AG04449 (cell line): ENCODE results near the gene CES3.

Source experiments
- CTCF ChIA-PET: fragments of 350-600 bp; formaldehyde crosslinking; extraction: SDS; loops from one replicate; lab custom pipeline; 2021; ENCODE audit warnings: antibody characterized with exemption; lab: Yijun Ruan, JAX
- POLR2A ChIA-PET: fragments of 400-600, 350-600 bp; formaldehyde crosslinking; extraction: SDS; loops from one replicate; lab custom pipeline; 2020; ENCODE audit warnings: antibody characterized with exemption, inconsistent platforms; lab: Yijun Ruan, JAX
- DNase-seq: peaks from one replicate; pipeline ENCODE4 v3.0.0-alpha.2; 2010; ENCODE audit warnings: low read depth, low spot score
- H3K4me3 ChIP-seq: 2 replicates; pipeline ENCODE4 v1.5.1; 2011; ENCODE audit warnings: low read depth, mild to moderate bottlenecking, control low read depth, low read length
- CTCF ChIP-seq: IDR thresholded peaks from one replicate; pipeline ENCODE4 v1.5.1; 2011; ENCODE audit warnings: mild to moderate bottlenecking, moderate library complexity, low read length, control low read depth, inconsistent platforms; ENCODE audit not compliant: insufficient read depth; ENCODE audit errors: missing control alignments

Gene CES3

DNA sequence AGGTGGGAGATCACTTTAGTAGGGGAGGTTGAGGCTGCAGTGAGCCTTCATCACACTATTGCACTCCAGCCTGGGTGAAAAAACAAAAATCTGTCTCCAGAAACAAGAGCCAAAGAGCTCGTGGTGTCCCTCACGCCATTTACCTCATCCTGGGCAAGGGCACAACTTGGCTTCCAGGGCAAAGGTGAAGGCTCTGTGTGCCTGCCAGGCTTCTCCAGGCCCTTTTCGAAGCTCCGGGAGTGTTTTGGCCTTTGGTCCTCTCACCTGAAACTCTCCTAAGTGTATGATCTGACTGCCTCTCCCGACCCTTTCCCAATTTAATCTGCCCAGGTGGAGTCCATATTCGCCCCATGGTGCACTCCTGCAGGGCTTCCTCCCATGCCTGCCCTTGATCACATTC lies 11.6 kb upstream of the CES3 start:
- no peak for TF ChIP-seq CTCF
- POLR2A ChIA-PET, result no interaction called here
- CTCF ChIA-PET, result interaction anchor here (1.4 to 6.6 kb wide), 6 partner anchors 10 to 238 kb away, joined by 3 to 90 read pairs (median 8); partner anchors contain the start of genes CES3 and EXOC3L1

DNA sequence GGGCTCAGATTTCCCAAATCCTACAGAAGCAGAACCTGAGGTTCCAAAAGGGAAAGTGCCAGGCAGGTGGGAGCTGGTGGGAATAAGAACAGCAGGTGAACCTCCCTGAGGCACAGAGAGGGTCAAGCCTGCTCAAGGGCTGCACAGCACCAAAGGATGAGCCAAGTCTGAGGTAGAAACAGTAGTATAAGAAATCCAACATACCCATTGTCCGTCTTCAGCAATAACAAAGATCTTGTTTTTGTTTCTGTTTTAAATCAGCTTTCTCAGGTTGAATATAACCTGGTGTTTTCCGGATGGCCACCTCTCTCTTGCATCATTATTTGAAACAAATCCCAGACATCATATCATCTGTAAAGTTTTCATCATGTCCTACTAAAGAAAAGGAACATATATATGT lies 10.6 kb upstream of the CES3 start:
- POLR2A ChIA-PET, result no interaction called here
- no peak for DNase-seq
- CTCF ChIA-PET, result interaction anchor here (0.7 to 6.6 kb wide), 8 partner anchors 11 to 718 kb away, joined by 3 to 90 read pairs (median 4); partner anchors contain the start of genes CES3 and EXOC3L1
- no peak overlapping the region for H3K4me3 ChIP-seq
- TF ChIP-seq CTCF, result no peak

More for the DNA sequence above, 11.6 kb upstream of the CES3 start:
- no peak overlapping the region for H3K4me3 ChIP-seq
- DNase-seq, result no peak

DNA sequence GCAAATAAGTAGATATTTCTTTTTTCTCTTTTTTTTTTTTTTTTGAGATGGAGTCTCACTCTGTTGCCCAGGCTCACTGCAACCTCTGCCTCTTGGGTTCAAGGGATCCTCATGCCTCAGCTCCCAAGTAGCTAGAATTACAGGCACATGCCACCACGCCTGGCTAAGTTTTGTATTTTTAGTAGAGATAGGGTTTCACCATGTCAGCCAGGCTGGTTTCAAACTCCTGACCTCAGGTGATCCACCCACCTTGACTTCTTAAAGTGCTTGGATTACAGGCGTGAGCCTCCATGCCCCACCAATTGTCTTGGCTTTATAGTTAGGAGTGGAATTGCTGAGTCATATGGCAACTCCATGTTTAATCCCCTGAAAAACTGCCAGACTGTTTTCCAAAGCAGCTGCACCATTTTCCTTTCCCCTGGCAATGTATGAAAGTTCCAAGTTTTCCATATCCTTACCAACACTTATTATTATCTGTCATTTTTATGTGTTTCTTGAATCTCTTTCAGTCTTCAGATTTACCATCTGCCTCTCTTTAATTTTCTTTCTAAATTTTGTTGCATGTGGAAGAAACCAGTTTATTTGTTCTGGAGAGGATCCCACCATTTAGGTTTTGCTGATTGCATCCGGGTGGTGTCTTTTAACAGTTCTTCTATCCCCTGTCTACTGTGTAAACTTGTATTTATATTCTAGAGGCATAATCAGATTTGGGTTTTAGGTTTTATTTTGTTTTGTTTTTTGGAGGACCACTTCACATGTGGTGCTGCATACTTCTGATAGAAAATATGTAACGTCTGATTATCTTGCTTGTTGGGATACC lies 9.9 kb upstream of the CES3 start:
- DNase-seq, result no peak
- TF ChIP-seq CTCF, result no peak
- no peak overlapping the region for H3K4me3 ChIP-seq
- POLR2A ChIA-PET, result no interaction called here
- CTCF ChIA-PET, result interaction anchor here (0.7 to 6.6 kb wide), 8 partner anchors 8 to 717 kb away, joined by 3 to 90 read pairs (median 5); partner anchors contain the start of gene EXOC3L1

- no peak for TF ChIP-seq CTCF
- ChIA-PET POLR2A (no interaction called here), CTCF (interaction anchor here (0.6 to 6.6 kb wide), 22 partner anchors 8 to 562 kb away, joined by 3 to 90 read pairs (median 3); partner anchors contain the start of genes CES3 and EXOC3L1)
- no peak overlapping the region for H3K4me3 ChIP-seq
- no peak for DNase-seq
Observed at GRCh38 chr16:66952430-66953110, 8.5 kb upstream of the CES3 start.

DNA sequence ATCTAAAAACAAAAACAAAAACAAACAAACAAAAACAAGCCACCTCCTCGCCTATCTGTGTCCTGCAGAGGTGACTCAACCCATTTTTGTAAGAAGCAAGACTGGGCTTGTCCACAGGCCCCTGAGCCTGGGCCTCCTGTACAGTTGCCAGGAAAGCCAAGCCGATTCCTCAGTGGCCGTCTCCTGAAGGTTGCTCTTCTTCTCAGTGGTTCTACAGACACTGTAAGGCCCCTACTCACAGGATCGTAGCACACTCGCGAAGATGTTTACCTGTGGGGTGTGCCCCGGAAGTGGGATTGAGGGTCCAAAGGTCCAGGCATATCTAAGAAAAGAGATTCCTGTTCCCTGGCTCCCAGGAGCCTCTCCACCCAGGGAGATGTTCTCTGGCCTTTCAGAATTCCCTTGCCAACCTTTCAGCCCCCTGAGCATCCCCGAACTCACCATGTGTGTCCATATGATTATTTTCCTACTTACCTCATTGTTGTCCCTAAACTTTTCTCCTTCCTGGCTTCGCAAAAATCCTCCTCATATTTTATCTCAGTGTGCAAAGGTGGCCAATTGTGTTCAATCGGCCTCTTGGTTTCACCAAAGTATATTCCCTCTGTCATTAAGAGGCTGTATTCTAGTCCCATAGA lies 7.5 kb upstream of the CES3 start:
- TF ChIP-seq CTCF, result no peak
- POLR2A ChIA-PET, result no interaction called here
- H3K4me3 ChIP-seq, result no peak overlapping the region
- DNase-seq, result no peak
- CTCF ChIA-PET, result interaction anchor here (0.6 to 6.6 kb wide), 35 partner anchors 7 to 561 kb away, joined by 3 to 90 read pairs (median 5); partner anchors contain the start of genes CDH16, CES3, EXOC3L1 and FBXL8
